SK-N-SH (cell line): ENCODE data around the gene CACNA2D1. TPM values are rescaled to one million over a fixed set of nuclear protein-coding genes. Genes with fewer than 3 reads are reported as not detected.

Experiments used
- CTCF ChIA-PET: fragments of 300-600, 350-600 bp; formaldehyde crosslinking; extraction: SDS; loops from one replicate; lab custom pipeline; 2021; lab: Yijun Ruan, JAX
- POLR2A ChIA-PET: fragments of 350-600 bp; sonication (Branson Sonifier 250); formaldehyde crosslinking; extraction: SDS; loops from one replicate; lab custom pipeline; 2020; ENCODE audit warnings: antibody characterized with exemption, inconsistent platforms; lab: Yijun Ruan, JAX
- DNase-seq: peaks from one replicate; pipeline ENCODE4 v3.0.0; 2012
- H2AFZ ChIP-seq: fragments of 200-600 bp; sonication (generic); 2 replicates; pipeline ENCODE4 v1.8.1; 2016; ENCODE audit warnings: antibody characterized with exemption, mild to moderate bottlenecking, low read depth
- H3F3A ChIP-seq: fragments of 200-600 bp; sonication (generic); replicated peaks from 2 replicates; pipeline ENCODE3; 2016; ENCODE audit warnings: antibody characterized with exemption, mild to moderate bottlenecking; ENCODE audit not compliant: insufficient read depth
- H3K27ac ChIP-seq, 2 experiments: fragments of 200-500 bp in 1 of 2; fragments of 200-600 bp in 1 of 2; sonication (Bioruptor generic) in 1 of 2; sonication (generic), shearing (Covaris generic) in 1 of 2; 2 replicates each; pipeline versions ENCODE4 v1.5.1 to v1.6.1; 2014 to 2016; ENCODE audit warnings: low read depth in 2 of 2, inconsistent platforms in 1 of 2, low read length in 1 of 2, mild to moderate bottlenecking in 1 of 2, mixed read lengths in 1 of 2
- H3K27me3 ChIP-seq: fragments of 200-600 bp; sonication (generic), shearing (Covaris generic); 2 replicates; pipeline ENCODE4 v1.6.1; 2016; ENCODE audit warnings: mixed run types; ENCODE audit not compliant: insufficient read depth
- H3K36me3 ChIP-seq, 2 experiments: fragments of 200-500 bp in 1 of 2; fragments of 200-600 bp in 1 of 2; sonication (Bioruptor generic) in 1 of 2; sonication (generic) in 1 of 2; replicated peaks in 1 of 2; 2 replicates each; pipeline versions ENCODE3 to v1.5.1; 2014 to 2016; ENCODE audit warnings: low read length in 1 of 2, mild to moderate bottlenecking in 1 of 2; ENCODE audit not compliant: insufficient read depth in 2 of 2, control insufficient read depth in 1 of 2
- H3K4me1 ChIP-seq, 2 experiments: fragments of 200-500 bp in 1 of 2; fragments of 200-600 bp in 1 of 2; sonication (Bioruptor generic) in 1 of 2; sonication (generic), shearing (Covaris generic) in 1 of 2; 2 replicates each; pipeline versions ENCODE4 v1.5.1 to v1.6.1; 2014 to 2016; ENCODE audit warnings: low read depth in 1 of 2, low read length in 1 of 2, mixed run types in 1 of 2; ENCODE audit not compliant: insufficient read depth in 2 of 2, control insufficient read depth in 1 of 2
- H3K4me2 ChIP-seq: fragments of 200-600 bp; sonication (generic), shearing (Covaris generic); 2 replicates; pipeline ENCODE4 v1.6.1; 2017; ENCODE audit warnings: mixed run types
- H3K4me3 ChIP-seq, 2 experiments: fragments of 200-500 bp in 1 of 2; fragments of 200-600 bp in 1 of 2; sonication (Bioruptor generic) in 1 of 2; sonication (generic), shearing (Covaris generic) in 1 of 2; 2 replicates each; pipeline versions ENCODE4 v1.5.1 to v1.8.1; 2014 to 2016; ENCODE audit warnings: low read depth in 2 of 2, inconsistent platforms in 1 of 2, low read length in 1 of 2, mild to moderate bottlenecking in 1 of 2, mixed read lengths in 1 of 2, moderate library complexity in 1 of 2
- H3K79me2 ChIP-seq: fragments of 200-600 bp; sonication (generic); 2 replicates; pipeline ENCODE4 v1.8.1; 2017; ENCODE audit warnings: mild to moderate bottlenecking; ENCODE audit not compliant: insufficient read depth
- H3K9ac ChIP-seq: fragments of 200-600 bp; sonication (generic); 2 replicates; pipeline ENCODE4 v1.6.1; 2017; ENCODE audit warnings: mixed run types
- H3K9me2 ChIP-seq: fragments of 200-600 bp; sonication (generic); 2 replicates; pipeline ENCODE4 v1.6.1; 2017; ENCODE audit warnings: mixed run types
- H3K9me3 ChIP-seq: fragments of 200-600 bp; sonication (generic); 2 replicates; pipeline ENCODE4 v1.6.1; 2017; ENCODE audit warnings: mixed run types, mild to moderate bottlenecking, moderate library complexity
- H4K20me1 ChIP-seq: fragments of 200-600 bp; sonication (generic); 2 replicates; pipeline ENCODE4 v1.6.1; 2017; ENCODE audit warnings: mild to moderate bottlenecking, mixed run types; ENCODE audit not compliant: insufficient read depth
- CHD2 ChIP-seq: fragments of 150-350 bp; IDR thresholded peaks from 2 replicates; pipeline ENCODE4 v1.6.1; 2018; ENCODE audit warnings: low read length; ENCODE audit not compliant: partially characterized antibody
- ELF1 ChIP-seq: IDR thresholded peaks from 2 replicates; pipeline ENCODE4 v1.4.0; 2012
- EP300 ChIP-seq, 2 experiments: IDR thresholded peaks; 2 replicates each; pipeline versions ENCODE4 v1.4.0 to v1.6.1; 2012; ENCODE audit warnings: borderline replicate concordance in 1 of 2, low read depth in 1 of 2, low read length in 1 of 2
- EZH2phosphoT487 ChIP-seq: fragments of 200-600 bp; sonication (generic); IDR thresholded peaks from 2 replicates; pipeline ENCODE4 v1.6.1; 2017; ENCODE audit warnings: low read depth, mixed run types, mild to moderate bottlenecking, antibody characterized with exemption, moderate library complexity, borderline replicate concordance
- FOXJ3 ChIP-seq: sonication (generic); formaldehyde crosslinking; IDR thresholded peaks from 2 replicates; pipeline ENCODE4 v1.5.1; 2020; ENCODE audit warnings: mild to moderate bottlenecking, missing genetic modification reagents
- FOXM1 ChIP-seq: IDR thresholded peaks from 2 replicates; pipeline ENCODE4 v1.4.0; 2012; ENCODE audit warnings: low read depth, mild to moderate bottlenecking
- GABPA ChIP-seq: IDR thresholded peaks from 2 replicates; pipeline ENCODE4 v1.4.0; 2012; ENCODE audit warnings: low read depth, mild to moderate bottlenecking
- GATA2 ChIP-seq: sonication (generic); formaldehyde crosslinking; IDR thresholded peaks from 2 replicates; pipeline ENCODE4 v1.5.0; 2020; ENCODE audit warnings: mild to moderate bottlenecking, missing genetic modification reagents
- NRF1 ChIP-seq: IDR thresholded peaks from 2 replicates; pipeline ENCODE4 v1.6.1; 2012; ENCODE audit warnings: low read depth, mild to moderate bottlenecking, low read length
- RAD21 ChIP-seq: IDR thresholded peaks from 2 replicates; pipeline ENCODE4 v1.6.1; 2012; ENCODE audit warnings: mild to moderate bottlenecking, low read length
- RFX5 ChIP-seq: IDR thresholded peaks from 2 replicates; pipeline ENCODE4 v1.6.1; 2012; ENCODE audit warnings: mild to moderate bottlenecking, improper control_type of control experiment, low read length
- TAF1 ChIP-seq: IDR thresholded peaks from 2 replicates; pipeline ENCODE4 v1.6.1; 2012; ENCODE audit warnings: low read depth, mild to moderate bottlenecking, low read length, moderate library complexity, borderline replicate concordance
- TCF12 ChIP-seq: IDR thresholded peaks from 2 replicates; pipeline ENCODE4 v1.4.0; 2012
- TEAD4 ChIP-seq: IDR thresholded peaks from 2 replicates; pipeline ENCODE4 v1.4.0; 2012; ENCODE audit warnings: mild to moderate bottlenecking, borderline replicate concordance; ENCODE audit not compliant: insufficient read depth
- WGBS: methylation state at CpG from one replicate; pipeline ENCODE4 v1.1.6; 2017; ENCODE audit warnings: low lambda C conversion rate; 5-methylcytosine and 5-hydroxymethylcytosine counted together
- polyA plus RNA-seq, 3 experiments: library from polyadenylated mRNA; depleted of rRNA; stranded (reverse); fragments of >200 nt; gene quantifications; 2 replicates each; pipeline ENCODE4 v1.2.3, GENCODE V29; 2012
- TF ChIP-seq, protein P1 (sequence below): IDR thresholded peaks from 2 replicates; pipeline ENCODE4 v1.4.0; 2012; ENCODE audit warnings: low read depth, borderline replicate concordance
- TF ChIP-seq, protein P2 (sequence below): IDR thresholded peaks from 2 replicates; pipeline ENCODE4 v1.4.0; 2012; ENCODE audit warnings: low read depth
- TF ChIP-seq, protein P3 (sequence below): IDR thresholded peaks from 2 replicates; pipeline ENCODE4 v1.4.0; 2012; ENCODE audit warnings: low read depth, borderline replicate concordance
- TF ChIP-seq, protein P4 (sequence below): IDR thresholded peaks from 2 replicates; pipeline ENCODE4; 2012
- TF ChIP-seq, protein P5 (sequence below): IDR thresholded peaks from 2 replicates; pipeline ENCODE4 v1.6.1; 2012; ENCODE audit warnings: mild to moderate bottlenecking, low read depth, low read length, moderate library complexity

Gene CACNA2D1
- polyA plus RNA-seq, 1 of the 3 experiments (the other 2 are of a cell fraction) = 3.4 TPM

DNA sequence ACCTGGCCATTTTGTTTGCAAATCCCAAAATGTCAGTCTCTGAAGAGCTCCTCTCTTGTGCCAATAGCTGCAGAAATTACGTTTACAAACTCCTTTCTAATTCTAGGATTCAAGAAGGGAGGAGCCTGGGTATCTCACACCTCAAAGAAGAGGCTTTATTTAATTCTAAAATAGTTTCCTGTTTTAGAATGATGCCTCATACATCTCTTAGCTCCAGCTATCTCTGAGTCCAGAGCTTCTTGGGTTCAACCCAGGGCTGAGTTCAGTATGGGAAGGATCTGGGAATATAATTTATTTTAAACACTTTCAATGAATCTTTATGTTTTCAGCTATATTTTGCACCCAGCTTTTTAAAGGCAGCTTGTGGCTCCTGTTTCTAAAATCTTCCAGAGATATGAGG is 150.1 kb downstream of the CACNA2D1 start:
- WGBS = 96% methylated on average over 1 of the region's 1 CpG
- H3K36me3 ChIP-seq = peaks cover 0 to 8% of the 10 kb centered on the region in 2 experiments
- no peak overlapping the region for H2AFZ ChIP-seq
- H3K27me3 ChIP-seq = no peaks in the 10 kb centered on the region
- no peak for DNase-seq
- no peaks in the 10 kb centered on the region for H3K9me2 ChIP-seq
- H3K9me3 ChIP-seq = peaks cover 5% of the 10 kb centered on the region; the same call in 1 of the 2 replicates
- ChIA-PET CTCF (interaction anchor here (0.9 to 1.4 kb wide), 3 partner anchors 17 to 25 kb away, joined by 3 to 4 read pairs (median 4); no protein-coding TSS in a partner anchor), POLR2A (no interaction called here)
- H3K27ac ChIP-seq = no peak overlapping the region
- no peaks in the 10 kb centered on the region for H4K20me1 ChIP-seq
- TF ChIP-seq FOXJ3 (no peak), FOXM1 (no peak), TAF1 (no peak), CHD2 (no peak), TCF12 (no peak), GATA2 (CRISPR knock-in tag) (no peak), ELF1 (no peak), TEAD4 (no peak), NRF1 (no peak)
- H3K4me3 ChIP-seq = no peak overlapping the region
- no peak overlapping the region for H3K4me2 ChIP-seq
- no peak overlapping the region for H3K9ac ChIP-seq
- peaks cover 4 to 13% of the 10 kb centered on the region in 2 experiments for H3K4me1 ChIP-seq
- H3F3A ChIP-seq = peaks cover 6% of the 10 kb centered on the region
- no peaks in the 10 kb centered on the region for H3K79me2 ChIP-seq

DNA sequence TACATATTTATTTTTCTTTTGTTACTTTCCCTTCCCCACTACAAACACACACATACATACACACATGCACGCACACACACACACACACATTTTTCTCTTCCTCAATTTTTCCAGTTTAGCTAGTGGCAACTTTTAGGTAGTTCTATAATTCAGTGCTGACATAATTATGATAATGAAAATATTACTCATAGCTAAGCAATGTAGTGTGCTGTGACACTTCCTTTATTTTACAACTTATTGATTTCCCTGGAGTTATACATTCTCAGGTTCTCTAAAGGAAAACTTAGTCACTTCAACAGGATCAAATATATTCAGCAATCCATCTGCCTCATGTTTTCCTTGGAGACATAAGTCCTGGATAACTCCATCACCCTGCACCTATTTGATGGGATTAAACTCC is 151.6 kb downstream of the CACNA2D1 start:
- no peaks in the 10 kb centered on the region for H3K9me2 ChIP-seq
- ChIA-PET POLR2A (no interaction called here), CTCF (interaction anchor here (1.1 kb wide), 1 partner anchor 437 kb away, joined by 3 read pairs; no protein-coding TSS in a partner anchor)
- 94% methylated on average over 1 of the region's 1 CpG for WGBS
- TF ChIP-seq NRF1 (no peak), GABPA (no peak), RAD21 (no peak), TAF1 (no peak), EP300 (IDR thresholded peaks at IDR 0.05; ENCODE audit: borderline replicate concordance in 1 of 2, low read depth in 1 of 2, low read length in 1 of 2) (no peak), FOXJ3 (no peak), EZH2phosphoT487 (no peak), RFX5 (no peak)
- TF ChIP-seq, protein P1, sequence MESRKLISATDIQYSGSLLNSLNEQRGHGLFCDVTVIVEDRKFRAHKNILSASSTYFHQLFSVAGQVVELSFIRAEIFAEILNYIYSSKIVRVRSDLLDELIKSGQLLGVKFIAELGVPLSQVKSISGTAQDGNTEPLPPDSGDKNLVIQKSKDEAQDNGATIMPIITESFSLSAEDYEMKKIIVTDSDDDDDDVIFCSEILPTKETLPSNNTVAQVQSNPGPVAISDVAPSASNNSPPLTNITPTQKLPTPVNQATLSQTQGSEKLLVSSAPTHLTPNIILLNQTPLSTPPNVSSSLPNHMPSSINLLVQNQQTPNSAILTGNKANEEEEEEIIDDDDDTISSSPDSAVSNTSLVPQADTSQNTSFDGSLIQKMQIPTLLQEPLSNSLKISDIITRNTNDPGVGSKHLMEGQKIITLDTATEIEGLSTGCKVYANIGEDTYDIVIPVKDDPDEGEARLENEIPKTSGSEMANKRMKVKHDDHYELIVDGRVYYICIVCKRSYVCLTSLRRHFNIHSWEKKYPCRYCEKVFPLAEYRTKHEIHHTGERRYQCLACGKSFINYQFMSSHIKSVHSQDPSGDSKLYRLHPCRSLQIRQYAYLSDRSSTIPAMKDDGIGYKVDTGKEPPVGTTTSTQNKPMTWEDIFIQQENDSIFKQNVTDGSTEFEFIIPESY = no peak
- TF ChIP-seq, protein P2, sequence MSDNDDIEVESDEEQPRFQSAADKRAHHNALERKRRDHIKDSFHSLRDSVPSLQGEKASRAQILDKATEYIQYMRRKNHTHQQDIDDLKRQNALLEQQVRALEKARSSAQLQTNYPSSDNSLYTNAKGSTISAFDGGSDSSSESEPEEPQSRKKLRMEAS = no peak
- TF ChIP-seq, protein P3, sequence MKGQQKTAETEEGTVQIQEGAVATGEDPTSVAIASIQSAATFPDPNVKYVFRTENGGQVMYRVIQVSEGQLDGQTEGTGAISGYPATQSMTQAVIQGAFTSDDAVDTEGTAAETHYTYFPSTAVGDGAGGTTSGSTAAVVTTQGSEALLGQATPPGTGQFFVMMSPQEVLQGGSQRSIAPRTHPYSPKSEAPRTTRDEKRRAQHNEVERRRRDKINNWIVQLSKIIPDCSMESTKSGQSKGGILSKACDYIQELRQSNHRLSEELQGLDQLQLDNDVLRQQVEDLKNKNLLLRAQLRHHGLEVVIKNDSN = no peak
- TF ChIP-seq, protein P4, sequence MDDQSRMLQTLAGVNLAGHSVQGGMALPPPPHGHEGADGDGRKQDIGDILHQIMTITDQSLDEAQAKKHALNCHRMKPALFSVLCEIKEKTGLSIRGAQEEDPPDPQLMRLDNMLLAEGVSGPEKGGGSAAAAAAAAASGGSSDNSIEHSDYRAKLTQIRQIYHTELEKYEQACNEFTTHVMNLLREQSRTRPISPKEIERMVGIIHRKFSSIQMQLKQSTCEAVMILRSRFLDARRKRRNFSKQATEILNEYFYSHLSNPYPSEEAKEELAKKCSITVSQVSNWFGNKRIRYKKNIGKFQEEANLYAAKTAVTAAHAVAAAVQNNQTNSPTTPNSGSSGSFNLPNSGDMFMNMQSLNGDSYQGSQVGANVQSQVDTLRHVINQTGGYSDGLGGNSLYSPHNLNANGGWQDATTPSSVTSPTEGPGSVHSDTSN = no peak
- TF ChIP-seq, protein P5, sequence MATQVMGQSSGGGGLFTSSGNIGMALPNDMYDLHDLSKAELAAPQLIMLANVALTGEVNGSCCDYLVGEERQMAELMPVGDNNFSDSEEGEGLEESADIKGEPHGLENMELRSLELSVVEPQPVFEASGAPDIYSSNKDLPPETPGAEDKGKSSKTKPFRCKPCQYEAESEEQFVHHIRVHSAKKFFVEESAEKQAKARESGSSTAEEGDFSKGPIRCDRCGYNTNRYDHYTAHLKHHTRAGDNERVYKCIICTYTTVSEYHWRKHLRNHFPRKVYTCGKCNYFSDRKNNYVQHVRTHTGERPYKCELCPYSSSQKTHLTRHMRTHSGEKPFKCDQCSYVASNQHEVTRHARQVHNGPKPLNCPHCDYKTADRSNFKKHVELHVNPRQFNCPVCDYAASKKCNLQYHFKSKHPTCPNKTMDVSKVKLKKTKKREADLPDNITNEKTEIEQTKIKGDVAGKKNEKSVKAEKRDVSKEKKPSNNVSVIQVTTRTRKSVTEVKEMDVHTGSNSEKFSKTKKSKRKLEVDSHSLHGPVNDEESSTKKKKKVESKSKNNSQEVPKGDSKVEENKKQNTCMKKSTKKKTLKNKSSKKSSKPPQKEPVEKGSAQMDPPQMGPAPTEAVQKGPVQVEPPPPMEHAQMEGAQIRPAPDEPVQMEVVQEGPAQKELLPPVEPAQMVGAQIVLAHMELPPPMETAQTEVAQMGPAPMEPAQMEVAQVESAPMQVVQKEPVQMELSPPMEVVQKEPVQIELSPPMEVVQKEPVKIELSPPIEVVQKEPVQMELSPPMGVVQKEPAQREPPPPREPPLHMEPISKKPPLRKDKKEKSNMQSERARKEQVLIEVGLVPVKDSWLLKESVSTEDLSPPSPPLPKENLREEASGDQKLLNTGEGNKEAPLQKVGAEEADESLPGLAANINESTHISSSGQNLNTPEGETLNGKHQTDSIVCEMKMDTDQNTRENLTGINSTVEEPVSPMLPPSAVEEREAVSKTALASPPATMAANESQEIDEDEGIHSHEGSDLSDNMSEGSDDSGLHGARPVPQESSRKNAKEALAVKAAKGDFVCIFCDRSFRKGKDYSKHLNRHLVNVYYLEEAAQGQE = no peak
- no peak overlapping the region for H3K9ac ChIP-seq
- peaks cover 6 to 21% of the 10 kb centered on the region in 2 experiments for H3K4me1 ChIP-seq
- H3F3A ChIP-seq = peaks cover 6% of the 10 kb centered on the region
- H3K79me2 ChIP-seq = no peaks in the 10 kb centered on the region
- H3K36me3 ChIP-seq = peaks cover 0 to 8% of the 10 kb centered on the region in 2 experiments
- H3K9me3 ChIP-seq = peaks cover 5% of the 10 kb centered on the region; the same call in 1 of the 2 replicates
- H2AFZ ChIP-seq = no peak overlapping the region
- H4K20me1 ChIP-seq = no peaks in the 10 kb centered on the region
- no peak overlapping the region for H3K27ac ChIP-seq
- DNase-seq = no peak
- no peaks in the 10 kb centered on the region for H3K27me3 ChIP-seq
- H3K4me3 ChIP-seq = no peak overlapping the region
- no peak overlapping the region for H3K4me2 ChIP-seq
